Neural crest cell (in vitro differentiated cells): ENCODE results near the gene ASIC4. TPM values are rescaled to one million over a fixed set of nuclear protein-coding genes. Genes with fewer than 3 reads are reported as not detected.
A peak's percentile ranks its signal among the peaks of the same experiment; 100 is the strongest.

Experiments
- DNase-seq: peaks from one replicate; pipeline ENCODE4 v3.0.0; 2021; ENCODE audit warnings: low read depth, mixed read lengths, low spot score
- H3K27ac Mint-ChIP-seq: one replicate; pipeline ENCODE4 v1.8.0; 2021; ENCODE audit warnings: mild to moderate bottlenecking, mixed read lengths; ENCODE audit not compliant: unreplicated experiment
- H3K27me3 Mint-ChIP-seq: 2 replicates; pipeline ENCODE4 v1.8.0; 2021; ENCODE audit warnings: low read depth, mild to moderate bottlenecking, mixed read lengths
- H3K36me3 Mint-ChIP-seq: 2 replicates; pipeline ENCODE4 v1.8.0; 2021; ENCODE audit warnings: low read depth, mild to moderate bottlenecking, mixed read lengths
- H3K4me1 Mint-ChIP-seq: 2 replicates; pipeline ENCODE4 v1.8.0; 2021; ENCODE audit warnings: mixed read lengths
- H3K4me3 Mint-ChIP-seq: one replicate; pipeline ENCODE4 v1.8.0; 2021; ENCODE audit warnings: mild to moderate bottlenecking, mixed read lengths
- H3K9me3 Mint-ChIP-seq: 2 replicates; pipeline ENCODE4 v1.8.0; 2021; ENCODE audit warnings: mixed read lengths
- total RNA-seq: library from RNA; stranded (reverse); gene quantifications from 2 replicates; pipeline ENCODE4 v1.2.1, GENCODE V29; 2021
- TF ChIP-seq, protein P1 (sequence below): fragments of 200-600 bp; sonication (generic); conservative IDR thresholded peaks from 2 replicates; pipeline ENCODE4 v1.5.0; 2021; ENCODE audit warnings: antibody characterized with exemption, mild to moderate bottlenecking

Gene ASIC4
- total RNA-seq, 1 donor from 2014 or later: 1.0 TPM

- H3K9me3 Mint-ChIP-seq: no peaks in the 10 kb centered on the region
- peaks cover 16% of the 10 kb centered on the region for H3K27me3 Mint-ChIP-seq
- H3K27ac Mint-ChIP-seq: no peak overlapping the region
- DNase-seq: no peak
- H3K4me1 Mint-ChIP-seq: peaks cover 16% of the 10 kb centered on the region
- no peaks in the 10 kb centered on the region for H3K36me3 Mint-ChIP-seq
- TF ChIP-seq, protein P1, sequence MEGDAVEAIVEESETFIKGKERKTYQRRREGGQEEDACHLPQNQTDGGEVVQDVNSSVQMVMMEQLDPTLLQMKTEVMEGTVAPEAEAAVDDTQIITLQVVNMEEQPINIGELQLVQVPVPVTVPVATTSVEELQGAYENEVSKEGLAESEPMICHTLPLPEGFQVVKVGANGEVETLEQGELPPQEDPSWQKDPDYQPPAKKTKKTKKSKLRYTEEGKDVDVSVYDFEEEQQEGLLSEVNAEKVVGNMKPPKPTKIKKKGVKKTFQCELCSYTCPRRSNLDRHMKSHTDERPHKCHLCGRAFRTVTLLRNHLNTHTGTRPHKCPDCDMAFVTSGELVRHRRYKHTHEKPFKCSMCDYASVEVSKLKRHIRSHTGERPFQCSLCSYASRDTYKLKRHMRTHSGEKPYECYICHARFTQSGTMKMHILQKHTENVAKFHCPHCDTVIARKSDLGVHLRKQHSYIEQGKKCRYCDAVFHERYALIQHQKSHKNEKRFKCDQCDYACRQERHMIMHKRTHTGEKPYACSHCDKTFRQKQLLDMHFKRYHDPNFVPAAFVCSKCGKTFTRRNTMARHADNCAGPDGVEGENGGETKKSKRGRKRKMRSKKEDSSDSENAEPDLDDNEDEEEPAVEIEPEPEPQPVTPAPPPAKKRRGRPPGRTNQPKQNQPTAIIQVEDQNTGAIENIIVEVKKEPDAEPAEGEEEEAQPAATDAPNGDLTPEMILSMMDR: no peak
- peak overlapping the region; percentile 82 for H3K4me3 Mint-ChIP-seq
These were observed 40.1 kb downstream of the ASIC4 start for GRCh38 chr2:219554350-219554749.

- TF ChIP-seq, protein P1: no peak
- H3K27me3 Mint-ChIP-seq: peaks cover 14% of the 10 kb centered on the region
- peaks cover 17% of the 10 kb centered on the region for H3K4me1 Mint-ChIP-seq
- no peak for DNase-seq
- H3K36me3 Mint-ChIP-seq: no peaks in the 10 kb centered on the region
- H3K9me3 Mint-ChIP-seq: no peaks in the 10 kb centered on the region
- no peak overlapping the region for H3K27ac Mint-ChIP-seq
- no peak overlapping the region for H3K4me3 Mint-ChIP-seq
These were observed 41.7 kb downstream of the ASIC4 start for GRCh38 chr2:219555956-219556355.

GRCh38 chr2:219556413-219556812 lies 42.1 kb downstream of the ASIC4 start:
- H3K4me3 Mint-ChIP-seq: peak overlapping the region; percentile 54
- peaks cover 12% of the 10 kb centered on the region for H3K27me3 Mint-ChIP-seq
- TF ChIP-seq, protein P1: no peak
- no peaks in the 10 kb centered on the region for H3K36me3 Mint-ChIP-seq
- H3K27ac Mint-ChIP-seq: no peak overlapping the region
- H3K4me1 Mint-ChIP-seq: peaks cover 19% of the 10 kb centered on the region
- no peaks in the 10 kb centered on the region for H3K9me3 Mint-ChIP-seq
- DNase-seq: no peak

GRCh38 chr2:219557320-219557719 lies 43.0 kb downstream of the ASIC4 start:
- Mint-ChIP-seq H3K27me3 (peaks cover 12% of the 10 kb centered on the region), H3K27ac (no peak overlapping the region)

DNA sequence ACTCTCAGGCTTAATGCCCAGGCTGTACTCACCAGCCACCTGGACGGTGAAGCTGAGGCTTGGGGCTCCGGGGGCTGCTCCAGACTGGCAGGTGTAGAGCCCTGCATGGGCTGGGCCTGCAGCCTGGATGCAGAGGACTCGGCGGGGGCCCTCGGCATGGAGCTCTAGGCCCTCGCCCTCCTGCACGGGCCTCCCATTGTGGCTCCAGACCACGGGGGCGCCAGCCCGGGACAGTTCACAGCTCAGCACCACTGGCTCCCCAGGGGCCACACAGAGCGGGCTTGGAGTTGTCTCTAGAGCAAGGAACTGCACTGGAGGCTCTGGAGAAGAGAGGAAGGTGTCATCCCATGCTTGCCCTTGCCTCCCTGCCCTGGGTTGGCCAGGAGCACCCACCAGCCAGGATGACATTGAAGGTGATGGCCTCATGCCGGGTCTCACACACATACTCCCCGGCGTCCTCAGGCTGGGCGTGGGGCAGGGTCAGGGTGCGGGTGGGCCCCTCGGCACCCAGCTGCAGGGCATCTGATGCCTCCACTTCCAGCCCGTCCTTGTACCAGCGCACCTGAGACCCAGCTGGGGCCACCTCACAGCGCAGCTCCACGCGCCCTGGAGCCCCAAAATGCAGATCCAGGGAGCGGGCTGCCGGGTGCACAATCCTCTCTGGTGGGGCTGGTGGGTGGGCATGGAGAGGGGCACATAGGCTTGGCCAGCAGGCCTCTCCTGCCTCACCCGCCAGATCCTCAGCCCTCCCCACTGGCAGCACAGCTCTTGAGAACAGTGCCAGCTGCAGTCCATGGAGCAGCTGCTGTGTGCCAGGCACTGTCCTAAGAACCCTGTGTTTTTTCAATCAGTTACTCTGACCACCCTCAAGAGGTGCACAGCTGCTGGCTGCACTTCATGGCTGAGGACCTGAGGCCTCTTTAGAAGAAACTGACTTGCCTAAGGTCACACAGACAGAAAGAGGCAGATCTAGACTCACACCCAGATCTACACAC lies 43.8 kb downstream of the ASIC4 start:
- Mint-ChIP-seq H3K4me1 (peaks cover 19% of the 10 kb centered on the region), H3K36me3 (no peaks in the 10 kb centered on the region), H3K9me3 (no peaks in the 10 kb centered on the region), H3K4me3 (no peak overlapping the region), H3K27ac (no peak overlapping the region), H3K27me3 (peaks cover 11% of the 10 kb centered on the region)
- TF ChIP-seq, protein P1: no peak
- DNase-seq: no peak

More at GRCh38 chr2:219557320-219557719, 43.0 kb downstream of the ASIC4 start:
- TF ChIP-seq, protein P1: no peak
- DNase-seq: no peak
- no peaks in the 10 kb centered on the region for H3K36me3 Mint-ChIP-seq
- no peak overlapping the region for H3K4me3 Mint-ChIP-seq
- H3K9me3 Mint-ChIP-seq: no peaks in the 10 kb centered on the region
- H3K4me1 Mint-ChIP-seq: peaks cover 19% of the 10 kb centered on the region
